Common myeloid progenitor, CD34-positive (primary cell): ENCODE data around the gene ADARB2.

Experiments
- CTCF ChIA-PET: fragments of 350-600 bp; sonication (Branson Sonifier 250); formaldehyde crosslinking; loops from one replicate; lab custom pipeline; 2021; ENCODE audit warnings: antibody characterized with exemption; lab: Charles Lee
- POLR2A ChIA-PET: fragments of 350-600 bp; sonication (Branson Sonifier 250); formaldehyde crosslinking; loops from one replicate; lab custom pipeline; 2021; ENCODE audit warnings: antibody characterized with exemption; lab: Charles Lee
- DNase-seq, 3 donors: peaks; one replicate each; pipeline versions ENCODE4 v3.0.0 to v3.0.0-alpha.2; 2013
- H3K27ac ChIP-seq, 2 experiments: 1 replicate in 1 of 2; 2 replicates in 1 of 2; pipeline ENCODE4 v1.7.0; 2013; ENCODE audit warnings: inconsistent platforms in 2 of 2, low read length in 2 of 2, mild to moderate bottlenecking in 2 of 2, low read depth in 1 of 2, moderate library complexity in 1 of 2; ENCODE audit not compliant: severe bottlenecking in 2 of 2, insufficient read depth in 1 of 2, poor library complexity in 1 of 2
- H3K27me3 ChIP-seq, 5 experiments: replicated peaks in 2 of 5; 1 replicate in 3 of 5; 2 replicates in 2 of 5; pipeline versions ENCODE4 v1.6.1 to v1.7.0; 2013; ENCODE audit warnings: low read length in 4 of 5, mild to moderate bottlenecking in 2 of 5, moderate library complexity in 2 of 5, inconsistent platforms in 1 of 5; ENCODE audit not compliant: insufficient read depth in 5 of 5, control insufficient read depth in 4 of 5
- H3K36me3 ChIP-seq, 4 experiments: 1 replicate in 2 of 4; 2 replicates in 2 of 4; pipeline versions ENCODE4 v1.6.1 to v1.7.0; 2013; ENCODE audit warnings: low read length in 3 of 4, control low read depth in 1 of 4, mild to moderate bottlenecking in 1 of 4; ENCODE audit not compliant: control insufficient read depth in 4 of 4, insufficient read depth in 4 of 4
- H3K4me1 ChIP-seq, 4 experiments: 1 replicate in 3 of 4; 2 replicates in 1 of 4; pipeline versions ENCODE4 v1.6.1 to v1.7.1; 2013; ENCODE audit warnings: low read length in 3 of 4, mild to moderate bottlenecking in 3 of 4, control low read depth in 1 of 4, inconsistent platforms in 1 of 4, moderate library complexity in 1 of 4; ENCODE audit not compliant: control insufficient read depth in 4 of 4, insufficient read depth in 4 of 4; ENCODE audit errors: control extremely low read depth in 1 of 4
- H3K4me3 ChIP-seq, 7 experiments: 1 replicate in 4 of 7; 2 replicates in 3 of 7; pipeline versions ENCODE4 v1.5.1 to v1.7.0; 2013; ENCODE audit warnings: mild to moderate bottlenecking in 7 of 7, low read length in 6 of 7, moderate library complexity in 6 of 7, inconsistent platforms in 2 of 7, low read depth in 2 of 7, control low read depth in 1 of 7; ENCODE audit not compliant: insufficient read depth in 4 of 7, control insufficient read depth in 1 of 7; ENCODE audit errors: extremely low read depth in 1 of 7
- H3K9me3 ChIP-seq, 5 experiments: 1 replicate in 4 of 5; 2 replicates in 1 of 5; pipeline versions ENCODE4 v1.6.1 to v1.7.1; 2013; ENCODE audit warnings: low read length in 4 of 5, mild to moderate bottlenecking in 2 of 5, inconsistent platforms in 1 of 5, low read depth in 1 of 5, moderate library complexity in 1 of 5; ENCODE audit not compliant: control insufficient read depth in 4 of 5, insufficient read depth in 2 of 5; ENCODE audit errors: control extremely low read depth in 1 of 5
- WGBS: methylation state at CpG from one replicate; pipeline ENCODE4 v1.1.5; 2013; ENCODE audit not compliant: insufficient coverage; 5-methylcytosine and 5-hydroxymethylcytosine counted together

Gene ADARB2

GRCh38 chr10:1729751-1730150 is 7.6 kb downstream of the ADARB2 start:
- WGBS: 90% methylated on average over 2 of the region's 3 CpGs
- no peak overlapping the region for H3K4me3 ChIP-seq

GRCh38 chr10:1726861-1727260 is 10.5 kb downstream of the ADARB2 start:
- Histone ChIP-seq H3K27ac (no peak overlapping the region), H3K4me1 (no peaks in the 10 kb centered on the region), H3K9me3 (no peaks in the 10 kb centered on the region), H3K27me3 (peaks cover 0 to 60% (median 35%) of the 10 kb centered on the region in 5 experiments), H3K36me3 (no peaks in the 10 kb centered on the region), H3K4me3 (no peak overlapping the region)
- ChIA-PET POLR2A (no interaction called here), CTCF (no interaction called here)
- no peak for DNase-seq
- WGBS: 91% methylated on average over 9 of the region's 11 CpGs

More at GRCh38 chr10:1729751-1730150, 7.6 kb downstream of the ADARB2 start:
- H3K27me3 ChIP-seq: peaks cover 8 to 82% (median 52%) of the 10 kb centered on the region in 5 experiments
- POLR2A ChIA-PET: no interaction called here
- H3K4me1 ChIP-seq: no peaks in the 10 kb centered on the region
- no peaks in the 10 kb centered on the region for H3K9me3 ChIP-seq
- no peak overlapping the region for H3K27ac ChIP-seq
- DNase-seq: no peak
- H3K36me3 ChIP-seq: no peaks in the 10 kb centered on the region
- CTCF ChIA-PET: interaction anchor here (0.6 kb wide), 1 partner anchor 25 kb away, joined by 3 read pairs; no protein-coding TSS in a partner anchor

GRCh38 chr10:1724921-1725488 is 12.3 kb downstream of the ADARB2 start:
- Histone ChIP-seq H3K9me3 (no peaks in the 10 kb centered on the region), H3K27ac (no peak overlapping the region), H3K4me1 (no peaks in the 10 kb centered on the region), H3K4me3 (no peak overlapping the region), H3K36me3 (no peaks in the 10 kb centered on the region), H3K27me3 (peaks cover 0 to 43% (median 31%) of the 10 kb centered on the region in 5 experiments)
- no peak for DNase-seq
- POLR2A ChIA-PET: no interaction called here
- WGBS: 98% methylated on average over 9 of the region's 15 CpGs
- CTCF ChIA-PET: no interaction called here

GRCh38 chr10:1716839-1717238 is 20.5 kb downstream of the ADARB2 start:
- no peak overlapping the region for H3K27ac ChIP-seq
- peaks cover 6 to 46% (median 16%) of the 10 kb centered on the region in 5 experiments for H3K27me3 ChIP-seq
- POLR2A ChIA-PET: no interaction called here
- H3K9me3 ChIP-seq: no peaks in the 10 kb centered on the region
- CTCF ChIA-PET: interaction anchor here (0.7 to 1.6 kb wide), 2 partner anchors 31 to 35 kb away, joined by 3 read pairs; no protein-coding TSS in a partner anchor
- no peak overlapping the region for H3K4me3 ChIP-seq
- H3K4me1 ChIP-seq: no peaks in the 10 kb centered on the region
- no peaks in the 10 kb centered on the region for H3K36me3 ChIP-seq
- no peak for DNase-seq
- WGBS: 83% methylated on average over 2 of the region's 4 CpGs

- ChIA-PET POLR2A (no interaction called here), CTCF (interaction anchor here (1.0 to 1.6 kb wide), 2 partner anchors 36 to 207 kb away, joined by 3 read pairs; no protein-coding TSS in a partner anchor)
- DNase-seq: peak in 2 of 3 donors; percentile 24 to 25
- no peak overlapping the region for H3K27ac ChIP-seq
- H3K9me3 ChIP-seq: no peaks in the 10 kb centered on the region
- H3K4me1 ChIP-seq: no peaks in the 10 kb centered on the region
- WGBS: 46% methylated on average over 13 of the region's 18 CpGs
- no peak overlapping the region for H3K4me3 ChIP-seq
- peaks cover 6 to 52% (median 16%) of the 10 kb centered on the region in 5 experiments for H3K27me3 ChIP-seq
- no peaks in the 10 kb centered on the region for H3K36me3 ChIP-seq
Observed at GRCh38 chr10:1715821-1716220, 21.5 kb downstream of the ADARB2 start.

GRCh38 chr10:1712944-1713671 is 24.2 kb downstream of the ADARB2 start:
- no peak for DNase-seq
- WGBS: 93% methylated on average over 16 of the region's 18 CpGs
- POLR2A ChIA-PET: no interaction called here

GRCh38 chr10:1712314-1712713 is 25.0 kb downstream of the ADARB2 start:
- ChIA-PET POLR2A (no interaction called here), CTCF (no interaction called here)
- no peak for DNase-seq
- Histone ChIP-seq H3K36me3 (no peaks in the 10 kb centered on the region), H3K27ac (no peak overlapping the region), H3K4me3 (no peak overlapping the region), H3K9me3 (peaks cover 0 to 4% (median 1%) of the 10 kb centered on the region in 5 experiments), H3K27me3 (peaks cover 11 to 73% (median 22%) of the 10 kb centered on the region in 5 experiments), H3K4me1 (no peaks in the 10 kb centered on the region)
- no CpG with 5 or more reads among the region's 7 CpGs for WGBS

More at GRCh38 chr10:1712944-1713671, 24.2 kb downstream of the ADARB2 start:
- Histone ChIP-seq H3K36me3 (no peaks in the 10 kb centered on the region), H3K27ac (no peak overlapping the region), H3K4me3 (no peak overlapping the region), H3K4me1 (no peaks in the 10 kb centered on the region), H3K9me3 (peaks cover 0 to 2% (median 0%) of the 10 kb centered on the region in 5 experiments), H3K27me3 (peaks cover 9 to 72% (median 22%) of the 10 kb centered on the region in 5 experiments)
- CTCF ChIA-PET: interaction anchor here (1.2 kb wide), 1 partner anchor 25 kb away, joined by 3 read pairs; no protein-coding TSS in a partner anchor
